VCaP (cell line): Measurements from ENCODE around the gene POMT1.

Source experiments
- H3K27ac ChIP-seq: fragments of 450-650 bp; 2 replicates; pipeline ENCODE4 v1.5.1; 2017
- CTCF ChIP-seq: fragments of 450-650 bp; conservative IDR thresholded peaks from 2 replicates; pipeline ENCODE4 v1.5.1; 2017; ENCODE audit warnings: mild to moderate bottlenecking, moderate library complexity

Gene POMT1

DNA sequence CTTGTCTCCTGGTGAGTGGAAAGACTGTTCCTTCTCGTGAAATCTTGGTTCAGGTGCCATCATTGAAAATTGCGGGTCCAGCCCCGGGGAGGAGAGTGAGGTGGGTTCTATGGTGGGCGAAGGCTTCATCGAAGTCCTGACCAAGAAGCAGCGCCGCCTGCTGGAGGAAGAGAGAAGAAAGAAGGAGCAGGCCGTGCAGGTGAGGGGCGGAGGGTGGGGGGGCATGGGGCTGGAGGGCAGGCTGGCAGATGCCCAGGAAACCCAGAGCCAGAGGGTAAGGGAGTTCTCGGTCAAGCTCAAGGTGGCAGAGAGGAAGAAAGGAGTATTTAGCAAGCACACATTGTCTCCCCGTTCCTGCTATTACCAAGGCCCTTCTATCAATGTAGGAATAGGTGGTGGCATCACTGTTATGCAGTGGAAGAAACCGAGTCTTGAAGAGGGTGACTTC, 24.3 kb upstream of the POMT1 start:
- TF ChIP-seq CTCF = peak; percentile 82
- peak overlapping the region; percentile 63; the same call in 1 of the 2 replicates for H3K27ac ChIP-seq

GRCh38 chr9:131478911-131479310, 23.8 kb upstream of the POMT1 start:
- no peak for TF ChIP-seq CTCF
- H3K27ac ChIP-seq = peak overlapping the region; percentile 63

- H3K27ac ChIP-seq = peak overlapping the region; percentile 63
- TF ChIP-seq CTCF = no peak
Measured at GRCh38 chr9:131480258-131480657, 22.5 kb upstream of the POMT1 start.

DNA sequence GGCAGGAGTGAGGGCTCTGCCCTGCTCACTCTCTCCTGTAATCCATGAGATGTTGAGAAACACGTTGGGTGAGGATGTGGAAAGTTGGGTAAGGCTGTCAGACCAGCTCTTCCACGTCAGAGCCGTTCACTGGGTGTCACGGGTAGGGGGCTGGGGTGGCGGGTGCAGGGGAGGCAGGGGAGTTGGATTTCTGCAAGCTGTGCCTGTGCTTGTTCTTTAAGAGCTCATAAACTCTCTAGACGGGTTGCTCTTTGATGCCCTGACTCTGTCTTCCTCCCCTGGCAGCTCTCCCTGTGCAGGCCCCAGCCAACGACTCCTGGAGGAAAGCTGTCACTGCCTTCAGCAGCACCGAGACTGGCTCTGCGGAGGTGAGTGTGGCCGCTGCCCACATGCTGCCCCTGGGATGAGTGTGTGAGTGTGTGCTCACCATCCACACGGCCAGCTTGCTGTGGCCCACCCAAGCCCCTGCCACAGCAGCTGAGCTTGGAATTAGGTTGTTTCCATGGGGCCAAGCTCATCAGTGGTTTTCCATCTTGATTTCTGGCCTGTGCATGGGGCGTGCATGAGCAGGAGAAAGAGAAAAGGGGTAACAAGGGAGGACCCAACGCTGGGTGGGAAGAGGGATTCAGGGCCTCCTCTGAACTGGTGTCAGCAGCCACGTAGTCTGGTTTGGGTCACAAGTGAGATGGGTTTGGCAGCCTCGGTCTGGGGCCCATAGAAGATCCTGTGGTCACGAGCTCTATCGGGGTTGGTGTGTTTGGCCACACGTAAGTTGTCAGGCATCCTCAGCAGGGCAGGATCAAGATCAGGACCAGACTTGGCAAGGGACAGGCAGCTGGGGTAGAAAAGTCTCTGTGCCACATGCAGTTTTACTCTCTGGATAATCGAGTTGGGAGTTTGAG, 21.0 kb upstream of the POMT1 start:
- H3K27ac ChIP-seq = peak overlapping the region; percentile 63
- TF ChIP-seq CTCF = no peak

GRCh38 chr9:131482343-131483006, 20.2 kb upstream of the POMT1 start:
- no peak for TF ChIP-seq CTCF
- H3K27ac ChIP-seq = peak overlapping the region; percentile 63

DNA sequence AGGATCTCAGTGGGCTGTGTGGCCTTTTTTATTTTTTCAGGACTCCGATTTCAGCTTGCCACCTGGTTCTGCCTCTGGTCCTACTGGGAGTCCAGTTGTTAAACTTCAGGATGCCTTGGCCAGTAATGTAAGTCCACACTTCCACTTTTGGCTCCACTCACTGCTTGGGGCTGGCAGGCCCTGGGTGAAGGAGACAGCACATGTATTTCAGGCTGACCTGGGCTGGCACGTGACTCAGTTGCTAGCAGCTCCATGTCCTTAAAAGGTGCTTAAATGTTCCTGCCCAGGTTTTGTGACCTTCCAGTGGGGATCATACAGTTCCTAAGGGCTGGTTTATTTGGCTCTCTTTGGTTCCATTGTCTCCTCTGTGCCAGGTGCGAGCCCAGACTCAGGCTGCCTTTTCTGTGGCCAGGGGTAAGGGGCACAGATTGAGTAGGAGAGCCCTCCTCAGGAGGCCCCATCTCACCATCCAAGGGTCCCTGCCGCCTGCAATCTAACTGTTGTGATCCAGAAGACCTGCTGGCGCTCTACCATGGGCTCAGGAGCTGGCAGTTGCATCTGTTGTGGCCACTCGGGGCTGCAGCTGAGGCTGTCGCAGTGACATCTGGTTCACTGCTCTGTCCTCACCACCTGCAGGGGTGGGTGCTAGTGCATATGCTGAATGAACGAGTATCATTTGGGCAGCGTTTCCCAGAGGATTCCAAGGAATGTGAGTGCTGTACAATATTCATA, 19.2 kb upstream of the POMT1 start:
- peak overlapping the region; percentile 63 for H3K27ac ChIP-seq
- TF ChIP-seq CTCF = no peak

DNA sequence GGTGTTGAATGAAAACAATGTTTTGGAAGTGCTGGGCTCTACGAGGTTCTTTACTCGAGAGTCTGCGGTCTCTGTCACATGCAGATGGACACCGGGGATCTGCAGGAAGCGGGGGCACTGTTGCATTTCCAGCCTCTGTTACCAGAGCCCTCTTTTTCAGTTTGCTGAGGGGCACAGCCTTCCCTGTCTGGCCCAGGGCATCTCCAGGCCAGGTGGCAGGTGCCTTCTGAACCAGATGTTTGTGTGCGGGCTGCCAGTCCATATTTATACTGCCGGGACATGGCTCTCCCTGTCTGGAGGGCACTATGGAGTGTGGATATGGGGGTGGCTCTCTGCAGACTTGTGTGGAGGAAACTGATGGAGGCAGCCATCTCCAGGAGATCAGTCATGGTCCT, 18.7 kb upstream of the POMT1 start:
- TF ChIP-seq CTCF = no peak
- H3K27ac ChIP-seq = peak overlapping the region; percentile 63; the same call in 1 of the 2 replicates
